ENCODE measurements around the gene NT5C1A. TPM values are rescaled to one million over a fixed set of nuclear protein-coding genes. Genes with fewer than 3 reads are reported as not detected.

NT5C1A gene
- total RNA-seq, 2 experiments from 2014 or later = not detected

GRCh38 chr1:39645411-39646043 is 26.4 kb downstream of the NT5C1A start:
- TF ChIP-seq EZH2phosphoT487 (IDR thresholded peaks at IDR 0.05; ENCODE audit: borderline replicate concordance, low read depth, low read length) (no peak), CTCF (conservative IDR thresholded peaks at IDR 0.05; ENCODE audit: low read length) (no peak)
- no peak overlapping the region for H3K4me2 ChIP-seq (ENCODE audit: low read length)
- no peak for DNase-seq (ENCODE audit: low spot score)
- BruUV-seq (replicated peaks) = no TSS peak
- H3K4me1 ChIP-seq (ENCODE audit: insufficient read depth, low read length, poor library complexity, severe bottlenecking) = peaks cover 8% of the 10 kb centered on the region
- no peaks in the 10 kb centered on the region for H3K79me2 ChIP-seq (ENCODE audit: insufficient read depth, low read depth, low read length)
- H3K9me2 ChIP-seq (ENCODE audit: insufficient read depth, low read length) = no peaks in the 10 kb centered on the region
- no peak overlapping the region for H2AFZ ChIP-seq (ENCODE audit: low read length)
- POLR2A ChIA-PET = no interaction called here
- CTCF ChIA-PET (ENCODE audit: unreplicated experiment) = no interaction called here
- H4K20me1 ChIP-seq (ENCODE audit: insufficient read depth, low read length) = no peaks in the 10 kb centered on the region
- intact Hi-C loops (cut with micrococcal nuclease; ENCODE audit: unreplicated experiment) = no loop called here
- H3K27ac ChIP-seq (ENCODE audit: low read depth, low read length, poor library complexity, severe bottlenecking) = no peak overlapping the region
- no peak overlapping the region for H3K4me3 ChIP-seq (ENCODE audit: low read depth, low read length, poor library complexity, severe bottlenecking)
- no peaks in the 10 kb centered on the region for H3K9me3 ChIP-seq (ENCODE audit: low read length)
- H3K36me3 ChIP-seq (ENCODE audit: insufficient read depth, low read length) = no peaks in the 10 kb centered on the region

GRCh38 chr1:39643705-39644104 is 28.2 kb downstream of the NT5C1A start:
- H3K36me3 ChIP-seq (ENCODE audit: insufficient read depth, low read length) = no peaks in the 10 kb centered on the region
- ChIA-PET POLR2A (no interaction called here), CTCF (ENCODE audit: unreplicated experiment) (interaction anchor here (0.9 kb wide), 1 partner anchor 14 kb away, joined by 3 read pairs; no protein-coding TSS in a partner anchor)
- no peaks in the 10 kb centered on the region for H4K20me1 ChIP-seq (ENCODE audit: insufficient read depth, low read length)
- no peak for DNase-seq (ENCODE audit: low spot score)
- intact Hi-C loops (cut with micrococcal nuclease; ENCODE audit: unreplicated experiment) = no loop called here
- H3K4me3 ChIP-seq (ENCODE audit: low read depth, low read length, poor library complexity, severe bottlenecking) = no peak overlapping the region
- H3K27ac ChIP-seq (ENCODE audit: low read depth, low read length, poor library complexity, severe bottlenecking) = no peak overlapping the region
- no peaks in the 10 kb centered on the region for H3K79me2 ChIP-seq (ENCODE audit: insufficient read depth, low read depth, low read length)
- no peak overlapping the region for H2AFZ ChIP-seq (ENCODE audit: low read length)
- H3K4me2 ChIP-seq (ENCODE audit: low read length) = no peak overlapping the region
- no peaks in the 10 kb centered on the region for H3K9me2 ChIP-seq (ENCODE audit: insufficient read depth, low read length)
- TF ChIP-seq CTCF (conservative IDR thresholded peaks at IDR 0.05; ENCODE audit: low read length) = no peak
- no peak for TF ChIP-seq EZH2phosphoT487 (IDR thresholded peaks at IDR 0.05; ENCODE audit: borderline replicate concordance, low read depth, low read length)
- no TSS peak for BruUV-seq (replicated peaks)
- peaks cover 8% of the 10 kb centered on the region for H3K4me1 ChIP-seq (ENCODE audit: insufficient read depth, low read length, poor library complexity, severe bottlenecking)
- H3K9me3 ChIP-seq (ENCODE audit: low read length) = no peaks in the 10 kb centered on the region

- peaks cover 8% of the 10 kb centered on the region for H3K4me1 ChIP-seq (ENCODE audit: insufficient read depth, low read length, poor library complexity, severe bottlenecking)
- no peak overlapping the region for H3K4me2 ChIP-seq (ENCODE audit: low read length)
- H3K9me2 ChIP-seq (ENCODE audit: insufficient read depth, low read length) = no peaks in the 10 kb centered on the region
- H2AFZ ChIP-seq (ENCODE audit: low read length) = no peak overlapping the region
- no peaks in the 10 kb centered on the region for H4K20me1 ChIP-seq (ENCODE audit: insufficient read depth, low read length)
- intact Hi-C loops (cut with micrococcal nuclease; ENCODE audit: unreplicated experiment) = no loop called here
- no peak for DNase-seq (ENCODE audit: low spot score)
- no peak overlapping the region for H3K4me3 ChIP-seq (ENCODE audit: low read depth, low read length, poor library complexity, severe bottlenecking)
- H3K36me3 ChIP-seq (ENCODE audit: insufficient read depth, low read length) = no peaks in the 10 kb centered on the region
- no TSS peak for BruUV-seq (replicated peaks)
- POLR2A ChIA-PET = no interaction called here
- no peaks in the 10 kb centered on the region for H3K9me3 ChIP-seq (ENCODE audit: low read length)
- no peak overlapping the region for H3K27ac ChIP-seq (ENCODE audit: low read depth, low read length, poor library complexity, severe bottlenecking)
- TF ChIP-seq CTCF (conservative IDR thresholded peaks at IDR 0.05; ENCODE audit: low read length) = no peak
- TF ChIP-seq EZH2phosphoT487 (IDR thresholded peaks at IDR 0.05; ENCODE audit: borderline replicate concordance, low read depth, low read length) = no peak
- H3K79me2 ChIP-seq (ENCODE audit: insufficient read depth, low read depth, low read length) = no peaks in the 10 kb centered on the region
- CTCF ChIA-PET (ENCODE audit: unreplicated experiment) = interaction anchor here (0.9 kb wide), 1 partner anchor 15 kb away, joined by 3 read pairs; no protein-coding TSS in a partner anchor
Observed at GRCh38 chr1:39642796-39643195, 29.1 kb downstream of the NT5C1A start.

Data from OCI-LY7 (cell line).